Mesothelial cell of epicardium (in vitro differentiated cells): Measurements from ENCODE around the gene CECR2. TPM values are rescaled to one million over a fixed set of nuclear protein-coding genes. Genes with fewer than 3 reads are reported as not detected.
"Not testable (repeated sequence)": the region's sequence is repeated elsewhere in the genome, so short reads cannot be mapped to it uniquely, and the experiment has no call there.

ENCODE experiments used
- DNase-seq, 2 experiments: peaks; one replicate each; pipeline ENCODE4 v3.0.0; 2021; ENCODE audit warnings: low spot score in 2 of 2; ENCODE audit not compliant: unreplicated experiment in 2 of 2
- H3K27ac Mint-ChIP-seq: 2 replicates; pipeline ENCODE4 v1.8.0; 2021; ENCODE audit warnings: mixed read lengths
- H3K27me3 Mint-ChIP-seq: 2 replicates; pipeline ENCODE4 v1.8.0; 2021; ENCODE audit warnings: low read depth, mixed read lengths
- H3K36me3 Mint-ChIP-seq: 2 replicates; pipeline ENCODE4 v1.8.0; 2021; ENCODE audit warnings: mixed read lengths
- H3K4me1 Mint-ChIP-seq: 2 replicates; pipeline ENCODE4 v1.8.0; 2021; ENCODE audit warnings: mixed read lengths
- H3K4me3 Mint-ChIP-seq: 2 replicates; pipeline ENCODE4 v1.8.0; 2021; ENCODE audit warnings: mild to moderate bottlenecking, moderate library complexity, mixed read lengths
- H3K9me3 Mint-ChIP-seq: 2 replicates; pipeline ENCODE4 v1.8.0; 2021; ENCODE audit warnings: mixed read lengths
- total RNA-seq: library from RNA; stranded (reverse); gene quantifications from 3 replicates; pipeline ENCODE4 v1.2.1, GENCODE V29; 2021
- TF ChIP-seq, protein P1 (sequence below): fragments of 200-600 bp; sonication (generic); IDR thresholded peaks from one replicate; pipeline ENCODE4 v1.5.0; 2021; ENCODE audit warnings: antibody characterized with exemption; ENCODE audit not compliant: unreplicated experiment

The CECR2 gene
- total RNA-seq, 1 donor from 2014 or later: 15.0 TPM

DNA sequence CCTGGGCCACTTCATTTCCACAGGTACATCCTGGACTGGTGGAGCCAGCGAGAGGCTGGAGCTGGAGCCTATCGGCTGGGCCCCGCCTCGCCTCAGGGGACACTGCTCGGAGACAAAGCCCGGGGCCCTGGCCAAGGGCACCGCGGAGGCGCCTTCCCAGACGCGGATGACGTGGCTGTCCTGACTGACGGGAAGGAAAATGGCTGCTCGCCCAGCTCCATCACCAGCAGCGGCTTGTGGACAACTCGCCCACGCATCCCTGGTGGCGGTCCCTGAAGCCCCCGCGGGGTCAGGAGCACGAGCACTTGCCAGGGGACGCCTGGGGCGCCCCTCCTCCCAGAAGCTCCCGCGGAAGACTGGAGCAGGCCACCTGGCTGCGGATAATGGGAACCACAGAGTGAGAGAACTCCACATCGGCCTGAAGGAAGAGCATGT lies 49.6 kb downstream of the CECR2 start:
- TF ChIP-seq, protein P1, sequence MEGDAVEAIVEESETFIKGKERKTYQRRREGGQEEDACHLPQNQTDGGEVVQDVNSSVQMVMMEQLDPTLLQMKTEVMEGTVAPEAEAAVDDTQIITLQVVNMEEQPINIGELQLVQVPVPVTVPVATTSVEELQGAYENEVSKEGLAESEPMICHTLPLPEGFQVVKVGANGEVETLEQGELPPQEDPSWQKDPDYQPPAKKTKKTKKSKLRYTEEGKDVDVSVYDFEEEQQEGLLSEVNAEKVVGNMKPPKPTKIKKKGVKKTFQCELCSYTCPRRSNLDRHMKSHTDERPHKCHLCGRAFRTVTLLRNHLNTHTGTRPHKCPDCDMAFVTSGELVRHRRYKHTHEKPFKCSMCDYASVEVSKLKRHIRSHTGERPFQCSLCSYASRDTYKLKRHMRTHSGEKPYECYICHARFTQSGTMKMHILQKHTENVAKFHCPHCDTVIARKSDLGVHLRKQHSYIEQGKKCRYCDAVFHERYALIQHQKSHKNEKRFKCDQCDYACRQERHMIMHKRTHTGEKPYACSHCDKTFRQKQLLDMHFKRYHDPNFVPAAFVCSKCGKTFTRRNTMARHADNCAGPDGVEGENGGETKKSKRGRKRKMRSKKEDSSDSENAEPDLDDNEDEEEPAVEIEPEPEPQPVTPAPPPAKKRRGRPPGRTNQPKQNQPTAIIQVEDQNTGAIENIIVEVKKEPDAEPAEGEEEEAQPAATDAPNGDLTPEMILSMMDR: no peak
- Mint-ChIP-seq H3K27ac (no peak overlapping the region), H3K9me3 (no peaks in the 10 kb centered on the region), H3K4me1 (peaks cover 24% of the 10 kb centered on the region), H3K36me3 (no peaks in the 10 kb centered on the region), H3K4me3 (no peak overlapping the region), H3K27me3 (no peaks in the 10 kb centered on the region)
- DNase-seq: no peak

GRCh38 chr22:17419348-17419747 lies 50.1 kb downstream of the CECR2 start:
- H3K27me3 Mint-ChIP-seq: no peaks in the 10 kb centered on the region
- DNase-seq: no peak
- H3K9me3 Mint-ChIP-seq: no peaks in the 10 kb centered on the region
- H3K27ac Mint-ChIP-seq: no peak overlapping the region
- H3K4me3 Mint-ChIP-seq: no peak overlapping the region
- TF ChIP-seq, protein P1: no peak
- H3K4me1 Mint-ChIP-seq: peaks cover 24% of the 10 kb centered on the region
- H3K36me3 Mint-ChIP-seq: no peaks in the 10 kb centered on the region

- H3K27ac Mint-ChIP-seq: no peak overlapping the region
- peaks cover 21% of the 10 kb centered on the region for H3K4me1 Mint-ChIP-seq
- no peak overlapping the region for H3K4me3 Mint-ChIP-seq
- no peaks in the 10 kb centered on the region for H3K27me3 Mint-ChIP-seq
- TF ChIP-seq, protein P1: no peak
- no peak for DNase-seq
- no peaks in the 10 kb centered on the region for H3K36me3 Mint-ChIP-seq
- H3K9me3 Mint-ChIP-seq: peaks cover 3% of the 10 kb centered on the region
These were observed 53.6 kb downstream of the CECR2 start for GRCh38 chr22:17422736-17423343.

- TF ChIP-seq, protein P1: no peak
- Mint-ChIP-seq H3K27ac (no peak overlapping the region), H3K36me3 (no peaks in the 10 kb centered on the region), H3K9me3 (peaks cover 3% of the 10 kb centered on the region), H3K27me3 (no peaks in the 10 kb centered on the region), H3K4me3 (no peak overlapping the region), H3K4me1 (peaks cover 15% of the 10 kb centered on the region)
- DNase-seq: no peak
These were observed 54.4 kb downstream of the CECR2 start for GRCh38 chr22:17423616-17424015.

- not testable (repeated sequence) for H3K36me3 Mint-ChIP-seq, DNase-seq, H3K27ac Mint-ChIP-seq, H3K4me3 Mint-ChIP-seq, H3K9me3 Mint-ChIP-seq, H3K27me3 Mint-ChIP-seq
- H3K4me1 Mint-ChIP-seq: peaks cover 26% of the 10 kb centered on the region
These were observed 58.3 kb downstream of the CECR2 start for GRCh38 chr22:17427528-17427927.

GRCh38 chr22:17429516-17429915 lies 60.3 kb downstream of the CECR2 start:
- no peaks in the 10 kb centered on the region for H3K27me3 Mint-ChIP-seq

More at GRCh38 chr22:17429516-17429915, 60.3 kb downstream of the CECR2 start:
- Mint-ChIP-seq H3K4me1 (peaks cover 22% of the 10 kb centered on the region), H3K9me3 (peaks cover 3% of the 10 kb centered on the region), H3K27ac (no peak overlapping the region), H3K36me3 (no peaks in the 10 kb centered on the region), H3K4me3 (no peak overlapping the region)
- TF ChIP-seq, protein P1: no peak
- DNase-seq: no peak
